Mesenteric fat pad (tissue), 1 donor: ENCODE data around the gene TEX48. TPM values are rescaled to one million over a fixed set of nuclear protein-coding genes. Genes with fewer than 3 reads are reported as not detected.

Source experiments
- DNase-seq: peaks from one replicate; pipeline ENCODE4 v3.0.0-alpha.2; 2020; ENCODE audit warnings: low spot score
- total RNA-seq: library from RNA; stranded (reverse); fragmentation: NEBNext Ultra II Directional; extraction: Animal tissue kit (Norgen Biotek cat#: 25700); gene quantifications from one replicate; pipeline ENCODE4 v1.2.1, GENCODE V29; 2021
- donor health status: DM: yes; HTN: yes; CAD: no.

TEX48 gene
- total RNA-seq, 1 donor from 2014 or later, result not detected

DNA sequence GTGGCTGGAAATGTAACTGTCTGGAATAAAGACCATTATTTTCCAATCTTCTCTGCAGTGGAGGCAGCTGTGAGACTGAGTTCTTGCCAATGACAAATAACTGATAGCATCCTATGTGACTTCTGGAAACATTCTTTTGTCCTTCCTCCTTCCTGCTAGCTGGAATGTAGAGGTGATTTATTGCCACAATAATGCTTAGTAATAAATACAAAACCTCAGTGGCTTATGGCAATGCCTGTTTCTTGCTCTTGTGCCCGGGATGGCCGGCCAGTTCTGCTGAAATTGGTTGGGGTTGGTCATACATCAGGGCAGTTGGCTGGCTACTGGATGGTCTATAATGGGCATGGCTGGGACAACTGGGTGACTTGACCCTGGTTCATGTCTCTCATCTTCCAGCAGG is 12.2 kb upstream of the TEX48 start:
- no peak for DNase-seq

DNA sequence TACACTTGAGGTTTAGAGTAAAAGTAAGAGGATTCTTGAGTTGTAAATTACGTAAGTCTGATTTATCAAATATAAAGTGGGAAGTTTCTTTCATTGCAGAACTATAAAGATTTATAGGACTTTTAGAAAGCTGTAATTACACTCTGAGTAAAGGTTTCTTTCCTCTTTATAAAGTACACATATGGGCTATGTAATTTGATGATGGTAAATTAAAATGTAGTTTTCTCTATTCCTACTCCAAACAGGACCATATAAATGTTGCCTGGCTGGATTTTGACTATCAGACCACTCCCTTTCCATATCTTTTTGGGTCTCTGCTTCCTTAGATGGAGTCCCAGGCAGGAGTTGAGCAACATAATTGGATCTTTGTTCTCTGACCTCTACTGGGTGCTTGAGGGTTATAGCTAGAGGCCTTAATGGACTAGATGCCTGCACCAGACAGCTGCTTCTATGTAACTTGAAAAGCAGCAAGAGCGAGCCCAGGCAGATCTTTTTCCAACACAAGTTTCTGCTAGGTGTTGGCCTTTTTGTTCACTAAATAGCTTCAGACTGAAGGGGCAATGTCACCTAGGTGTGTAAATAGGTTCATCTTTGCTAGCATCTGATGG is 11.4 kb upstream of the TEX48 start:
- DNase-seq, result no peak

DNA sequence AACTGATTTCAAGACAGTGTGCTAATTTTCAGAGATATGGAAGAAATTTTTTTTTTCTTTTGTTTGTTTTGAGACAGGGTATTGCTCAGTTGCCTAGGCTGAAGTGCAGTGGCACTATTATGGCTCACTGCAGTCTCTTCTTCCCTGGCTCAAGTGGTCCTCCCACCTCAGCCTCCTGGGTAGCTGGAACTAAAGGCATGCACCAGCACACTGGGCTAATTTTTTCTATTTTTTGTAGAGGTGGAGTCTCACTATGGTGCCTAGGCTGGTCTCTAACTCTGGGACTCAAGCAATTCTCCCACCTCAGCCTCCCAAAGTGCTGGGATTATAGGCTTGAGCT is 9.9 kb upstream of the TEX48 start:
- DNase-seq, result no peak

DNA sequence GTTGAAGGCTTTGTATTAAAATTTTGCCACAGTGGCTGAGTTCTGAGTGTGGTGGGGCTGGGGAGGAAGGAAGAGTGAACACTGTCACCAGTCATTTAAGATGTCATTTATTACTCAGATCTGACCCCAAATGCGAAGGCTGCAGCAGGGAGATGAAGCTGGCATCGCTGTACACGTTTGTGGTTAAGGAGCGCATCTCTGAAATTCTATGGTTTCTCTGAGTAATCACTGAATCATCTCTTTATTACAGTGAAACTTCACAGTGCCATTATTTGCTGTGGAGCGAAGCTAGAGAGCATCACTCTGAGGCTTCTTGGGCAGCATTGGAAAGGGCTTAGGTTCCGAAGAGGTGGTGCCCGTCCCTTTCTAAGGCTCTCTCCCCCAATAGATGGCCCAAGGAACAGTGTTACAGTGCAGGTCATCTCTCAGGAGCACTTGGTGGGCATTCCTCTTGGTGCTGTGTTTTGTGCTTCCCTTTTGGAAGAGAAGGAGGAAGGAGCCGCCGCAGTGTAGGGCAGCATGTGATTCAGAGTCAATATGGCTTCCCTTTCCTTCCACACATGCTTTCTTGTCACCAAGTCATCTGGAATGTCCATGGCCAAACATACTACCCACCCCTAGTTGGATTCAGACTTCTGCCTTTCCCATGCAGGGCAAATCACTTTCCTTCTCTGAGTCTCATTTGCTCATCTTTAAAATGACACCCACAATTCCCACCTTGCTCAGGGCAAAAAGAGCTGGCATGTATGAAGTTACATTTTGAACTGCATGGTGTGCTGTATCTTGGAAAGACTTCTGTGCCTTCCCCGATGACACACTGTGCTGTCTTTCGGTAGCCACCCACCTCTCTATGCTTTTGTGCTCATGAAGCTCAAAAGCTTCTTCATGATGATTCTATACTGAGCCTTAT is 9.3 kb upstream of the TEX48 start:
- DNase-seq, result no peak

DNA sequence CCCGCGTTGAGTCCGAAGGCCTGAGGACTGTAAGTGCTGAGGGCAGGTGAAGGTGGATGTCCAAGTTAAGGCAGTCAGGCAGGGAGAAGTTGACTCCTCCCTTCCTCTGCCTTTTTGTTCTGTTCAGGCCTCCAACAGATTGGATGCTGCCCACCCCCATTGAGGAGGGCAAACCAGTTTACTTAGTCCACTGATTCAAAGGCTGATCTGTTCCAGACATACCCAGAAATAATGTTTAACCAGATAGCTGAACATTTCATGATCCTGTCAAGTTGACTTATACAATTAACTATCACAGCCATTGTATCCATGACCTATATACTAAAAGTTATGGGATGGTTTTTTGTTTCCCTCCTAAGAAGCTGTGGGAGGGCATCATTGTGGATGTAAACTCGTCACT is 8.3 kb upstream of the TEX48 start:
- DNase-seq, result no peak

DNA sequence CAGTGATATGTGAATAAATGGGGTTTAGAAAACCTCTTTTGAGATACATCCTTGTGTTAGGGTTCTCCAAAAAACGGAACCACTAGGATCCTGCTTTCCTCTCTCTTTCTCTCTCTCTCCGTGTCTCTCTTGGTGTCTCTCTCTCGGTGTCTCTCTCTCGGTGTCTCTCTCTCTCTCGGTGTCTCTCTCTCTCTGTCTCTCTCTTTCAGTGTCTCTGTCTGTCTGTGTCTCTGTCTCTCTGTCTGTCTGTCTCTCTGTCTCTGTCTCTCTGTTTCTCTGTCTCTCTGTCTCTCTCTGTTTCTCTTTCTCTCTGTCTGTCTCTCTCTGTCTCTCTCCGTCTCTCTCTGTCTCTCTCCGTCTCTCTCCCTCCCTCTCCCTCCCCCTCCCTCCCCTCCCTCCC is 7.8 kb upstream of the TEX48 start:
- no peak for DNase-seq

DNA sequence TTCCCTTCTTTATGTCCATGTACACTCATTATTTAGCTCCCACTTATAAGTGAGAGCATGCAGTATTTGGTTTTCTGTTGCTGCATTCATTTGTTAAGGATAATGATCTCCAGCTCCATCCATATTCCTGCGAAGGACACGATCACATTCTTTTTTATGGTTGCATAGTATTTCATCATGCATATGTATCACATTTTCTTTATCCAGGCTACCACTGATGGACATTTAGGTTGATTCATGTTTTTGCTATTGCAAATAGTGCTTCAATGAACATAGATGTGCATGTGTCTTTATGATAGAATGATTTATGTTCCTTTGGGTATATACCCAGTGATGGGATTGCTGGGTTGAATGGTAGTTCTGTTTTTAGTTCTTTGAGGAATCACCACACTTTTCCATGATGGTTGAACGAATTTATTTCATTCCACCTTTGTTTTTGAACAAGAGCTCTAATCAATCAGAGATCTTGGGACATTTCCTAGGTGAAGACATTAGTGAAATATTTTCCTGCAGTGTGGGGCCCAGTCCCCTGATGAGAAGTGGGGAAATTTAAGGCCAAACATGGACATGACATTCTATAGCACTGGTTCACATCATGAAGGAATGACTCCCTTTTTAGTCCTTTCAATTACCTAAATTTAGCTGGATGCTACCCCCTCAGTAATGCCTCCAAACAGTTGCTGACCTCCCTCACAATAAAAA is 7.1 kb upstream of the TEX48 start:
- DNase-seq, result no peak

DNA sequence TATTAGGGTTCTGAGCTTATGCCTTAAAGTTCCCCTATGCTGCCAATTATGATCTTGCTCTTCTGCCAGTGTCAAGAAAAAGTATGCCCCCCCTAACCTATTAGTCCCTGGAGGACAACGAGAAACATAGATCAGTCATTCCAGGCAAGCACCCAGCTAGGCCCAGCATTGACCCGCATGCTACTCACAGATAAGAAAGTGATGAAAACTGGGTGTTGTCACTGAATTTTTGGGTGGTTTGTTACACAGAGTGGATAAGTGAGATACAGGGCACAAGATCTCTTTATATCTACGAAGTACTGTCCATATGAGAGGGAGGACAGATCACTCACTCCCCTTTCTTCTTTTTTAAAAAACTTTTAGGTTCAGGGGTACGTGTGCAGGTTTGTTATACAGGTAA is 6.4 kb upstream of the TEX48 start:
- no peak for DNase-seq

DNA sequence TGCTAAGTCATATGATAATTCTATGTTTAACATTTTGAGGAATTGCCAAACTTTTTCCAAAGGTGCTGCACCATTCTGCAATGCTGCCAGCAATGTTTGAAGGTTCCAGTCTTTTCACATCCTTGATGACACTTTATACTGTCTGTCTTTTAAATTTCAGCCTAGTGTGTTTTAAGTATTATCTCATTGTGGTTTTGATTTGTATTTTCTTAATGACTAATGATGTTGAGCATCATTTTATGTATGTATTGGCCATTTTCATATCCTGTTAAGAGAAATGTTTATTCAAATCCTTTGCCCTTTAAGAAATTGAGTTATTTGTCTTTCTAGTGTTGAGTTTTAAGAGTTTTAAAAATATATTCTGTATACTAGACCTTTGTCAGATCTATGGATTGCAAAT is 5.0 kb upstream of the TEX48 start:
- no peak for DNase-seq

DNA sequence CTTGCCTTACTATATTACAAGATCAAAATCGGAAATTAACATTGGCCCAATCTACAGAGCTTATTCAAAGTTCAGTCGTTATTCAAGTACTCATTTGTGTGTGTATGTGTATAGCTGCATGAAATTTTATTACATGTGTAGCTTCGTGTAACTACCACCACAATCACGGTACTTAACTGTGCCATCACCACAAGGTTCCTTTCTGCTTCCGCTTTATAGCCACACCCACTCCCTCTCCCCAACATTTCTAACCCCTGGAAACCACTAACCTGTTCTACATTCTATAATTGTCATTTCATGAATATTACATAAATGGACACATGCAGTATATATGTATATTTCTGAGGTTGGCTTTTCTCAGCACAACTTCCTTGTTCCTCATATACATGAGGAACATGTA is 4.0 kb upstream of the TEX48 start:
- DNase-seq, result no peak

DNA sequence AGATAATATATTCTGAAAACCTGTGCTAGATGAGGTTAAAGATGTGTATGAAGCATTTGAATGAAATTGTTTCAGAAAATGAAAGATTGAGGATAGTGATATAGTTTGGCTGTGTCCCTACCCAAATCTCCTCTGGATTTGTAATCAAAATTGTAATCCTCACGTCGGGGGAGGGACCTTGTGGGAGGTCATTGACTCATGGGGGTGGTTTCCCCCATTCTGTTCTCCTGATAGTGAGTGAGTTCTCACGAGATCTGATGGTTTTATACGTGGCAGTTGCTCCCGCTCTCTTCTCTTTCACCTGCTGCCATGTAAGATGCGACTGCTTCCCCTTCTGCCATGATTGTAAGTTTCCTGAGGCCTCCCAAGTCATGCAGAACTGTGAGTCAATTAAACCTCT is 2.0 kb upstream of the TEX48 start:
- DNase-seq, result no peak

DNA sequence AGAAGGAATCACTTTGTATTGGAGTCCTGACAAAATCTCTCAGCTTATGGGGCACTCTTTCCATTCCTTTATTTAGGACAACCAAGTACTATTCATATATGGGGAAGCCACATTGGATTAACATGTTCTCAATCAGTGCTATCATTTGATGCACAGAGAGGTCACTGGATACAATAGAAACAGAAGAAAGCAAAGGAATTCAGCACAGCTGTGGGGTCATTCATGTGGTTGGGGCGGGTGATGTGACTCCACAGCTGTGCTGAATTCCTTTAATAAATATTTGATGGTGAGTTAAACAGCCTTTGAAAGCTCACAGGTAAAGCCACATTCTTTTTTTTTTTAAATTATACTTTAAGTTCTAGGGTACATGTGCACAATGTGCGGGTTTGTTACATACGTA is 854 bp upstream of the TEX48 start:
- DNase-seq, result no peak

DNA sequence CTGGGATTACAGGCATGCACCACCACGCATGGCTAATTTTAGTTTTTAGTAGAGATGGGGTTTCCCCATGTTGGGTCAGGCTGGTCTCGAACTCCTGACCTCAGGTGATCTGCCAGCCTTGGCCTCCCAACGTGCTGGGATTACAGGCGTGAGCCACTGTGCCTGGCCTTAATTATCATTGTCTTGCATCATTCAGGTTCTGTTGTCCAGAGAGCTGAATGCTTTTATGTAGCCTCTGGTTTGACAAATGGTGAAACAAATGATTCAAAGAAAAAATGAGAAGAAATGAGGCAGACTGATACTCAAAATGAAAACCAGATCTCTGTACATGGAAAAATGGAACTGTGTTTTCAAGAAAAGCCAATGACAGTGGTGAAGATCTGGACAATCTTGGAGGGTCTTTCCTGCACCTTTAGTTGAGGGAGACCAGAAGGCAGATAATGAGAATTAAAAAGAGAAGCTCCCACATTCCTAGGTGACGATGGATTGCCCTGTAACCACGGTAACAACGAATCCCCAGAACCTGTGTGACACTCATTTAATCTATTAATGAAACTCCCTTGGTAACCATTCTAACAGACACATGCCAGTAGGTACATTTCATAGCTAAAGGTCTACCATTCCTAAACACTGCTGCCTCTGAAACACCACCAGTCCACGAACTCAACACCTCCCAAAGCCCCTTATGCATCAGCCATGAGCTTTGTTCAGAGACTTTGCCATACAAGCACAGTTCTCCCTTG is 1.6 kb downstream of the TEX48 start:
- DNase-seq, result no peak

DNA sequence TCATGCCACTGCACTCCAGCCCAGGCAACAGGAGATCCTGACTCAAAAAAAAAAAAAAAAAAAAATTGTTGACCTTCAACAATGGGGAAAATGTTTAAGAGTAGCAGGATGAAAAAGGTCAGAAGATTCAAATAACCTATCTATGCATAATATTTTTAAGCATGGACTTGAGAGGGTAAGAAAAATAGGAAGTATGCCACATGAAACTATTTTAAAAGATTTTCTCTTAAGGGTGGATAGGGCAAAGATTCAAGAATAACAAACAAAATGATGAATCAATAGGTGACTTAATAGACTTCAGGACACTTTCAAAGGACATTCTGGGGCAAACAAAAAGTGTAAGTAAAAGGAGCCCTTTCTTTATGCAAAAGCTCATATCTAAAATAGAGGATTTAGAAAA is 3.2 kb downstream of the TEX48 start:
- no peak for DNase-seq

DNA sequence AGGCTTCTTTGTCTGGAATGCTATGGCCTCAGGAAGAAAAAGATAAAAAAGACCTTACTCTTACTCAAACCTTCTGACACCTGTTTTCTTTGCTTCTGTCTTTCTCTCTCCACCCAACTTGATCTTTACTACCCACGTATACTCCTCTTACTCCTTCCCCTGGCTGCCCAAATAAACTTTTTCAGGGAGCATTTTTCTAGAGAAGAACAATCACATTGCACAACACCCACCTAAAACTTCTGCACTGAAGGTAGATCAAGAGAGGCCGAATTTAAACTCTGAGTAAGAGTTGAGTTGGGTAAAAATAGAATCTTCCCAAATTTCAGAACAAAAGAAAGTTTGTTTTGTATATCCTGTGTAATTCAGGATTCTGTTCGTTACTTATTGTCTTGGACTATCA is 3.9 kb downstream of the TEX48 start:
- no peak for DNase-seq

DNA sequence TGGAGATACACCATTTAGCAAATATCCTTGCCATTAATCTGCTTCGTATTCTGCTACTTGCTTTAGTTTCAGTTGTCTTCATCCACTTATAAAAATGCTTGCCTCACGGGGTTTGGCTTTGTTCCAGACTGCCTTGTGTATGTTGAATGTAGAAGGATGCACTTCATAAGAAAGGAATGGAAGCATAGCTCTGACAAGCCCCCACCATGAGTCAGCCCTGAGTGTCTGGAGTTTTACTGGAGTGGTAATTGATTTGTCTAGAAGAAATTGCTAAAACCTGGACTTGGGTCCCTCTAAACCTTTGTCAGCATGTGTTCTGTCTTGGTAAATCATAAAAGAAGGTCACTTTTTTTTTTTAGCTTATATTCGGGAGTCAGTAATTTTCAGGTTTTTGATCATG is 4.6 kb downstream of the TEX48 start:
- no peak for DNase-seq

DNA sequence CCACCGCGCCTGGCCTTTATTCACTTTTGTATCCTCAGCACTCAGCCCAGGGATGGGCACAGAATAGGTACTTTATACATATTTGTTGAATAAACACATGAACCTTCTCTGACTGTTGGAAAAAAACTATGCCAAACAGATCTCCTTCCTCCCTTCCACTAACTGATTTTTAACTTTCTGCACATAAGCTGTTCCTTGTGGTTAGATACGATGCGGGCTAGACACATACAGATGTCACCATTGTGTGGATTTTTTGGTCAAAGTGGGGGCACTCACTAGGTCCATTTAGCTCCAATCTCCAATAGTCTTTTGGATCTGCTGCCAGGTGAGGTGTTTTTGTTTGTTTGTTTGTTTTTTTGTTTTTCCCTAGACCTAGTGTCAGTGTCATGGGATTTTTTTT is 5.1 kb downstream of the TEX48 start:
- no peak for DNase-seq

DNA sequence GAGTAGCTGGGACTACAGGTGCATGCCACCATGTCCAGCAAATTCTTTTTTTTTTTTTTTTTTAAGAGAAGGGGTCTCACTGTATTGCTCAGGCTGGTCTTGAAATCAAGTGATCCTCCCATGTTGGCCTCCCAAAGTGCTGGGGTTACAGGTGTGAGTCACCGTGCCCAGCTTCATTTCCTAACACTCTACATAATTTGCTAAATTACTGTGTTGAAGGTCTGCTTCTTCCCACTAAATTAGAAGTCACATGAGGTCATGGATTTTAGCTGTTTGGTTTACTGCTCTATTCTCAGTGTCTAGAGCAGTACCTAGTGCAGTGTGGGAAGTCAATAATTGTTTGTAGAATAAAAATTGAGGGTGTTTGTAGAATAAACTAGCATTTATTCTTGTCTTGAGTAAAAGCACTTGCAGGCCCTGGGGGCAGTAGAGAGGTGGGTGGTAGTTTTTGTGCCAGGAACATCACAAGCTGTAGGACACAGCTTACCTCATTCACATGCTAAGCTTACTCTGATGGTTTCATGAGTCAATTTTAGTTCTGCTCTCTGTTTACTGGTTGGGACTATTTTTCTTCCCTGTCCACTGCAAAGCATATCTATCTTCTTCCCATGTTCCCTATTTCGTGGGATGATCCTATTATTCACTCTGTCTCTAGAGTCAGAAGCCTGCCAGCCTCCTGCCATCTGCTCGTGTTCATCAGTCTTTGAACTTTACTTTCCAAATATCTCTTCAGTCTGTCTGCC is 7.0 kb downstream of the TEX48 start:
- no peak for DNase-seq

DNA sequence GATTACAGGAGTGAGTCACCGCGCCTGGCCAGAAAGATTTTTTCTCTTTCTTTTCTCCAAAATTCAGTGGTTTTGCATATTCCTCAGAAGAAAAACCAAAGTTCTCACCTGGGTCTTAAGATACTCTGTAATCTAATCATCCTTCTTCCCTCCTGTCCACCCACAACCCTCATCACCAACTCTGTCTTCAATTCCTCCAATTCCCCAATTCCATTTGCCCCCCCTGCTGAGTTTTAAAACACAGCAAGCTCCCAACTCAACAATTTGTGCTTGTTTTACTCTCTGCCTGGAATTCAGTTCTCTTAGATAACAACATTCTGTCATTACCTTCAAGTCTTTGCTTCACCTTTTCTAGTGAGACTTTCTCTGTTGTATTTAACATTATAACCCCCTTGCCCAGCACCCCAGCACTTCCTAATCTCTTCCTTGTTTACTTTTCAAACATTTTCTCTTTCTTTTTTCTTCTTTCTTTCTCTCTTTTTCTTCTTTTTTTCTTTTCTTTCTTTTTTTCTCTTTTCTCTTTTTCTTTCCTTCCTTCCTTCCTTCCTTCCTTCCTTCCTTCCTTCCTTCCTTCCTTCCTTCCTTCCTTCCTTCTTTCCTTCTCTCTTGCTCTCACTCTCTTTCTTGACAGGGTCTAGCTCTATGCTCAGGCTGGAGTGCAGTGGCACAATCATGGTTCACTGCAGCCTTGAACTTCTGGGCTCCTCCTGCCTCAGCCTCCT is 7.8 kb downstream of the TEX48 start:
- DNase-seq, result no peak

DNA sequence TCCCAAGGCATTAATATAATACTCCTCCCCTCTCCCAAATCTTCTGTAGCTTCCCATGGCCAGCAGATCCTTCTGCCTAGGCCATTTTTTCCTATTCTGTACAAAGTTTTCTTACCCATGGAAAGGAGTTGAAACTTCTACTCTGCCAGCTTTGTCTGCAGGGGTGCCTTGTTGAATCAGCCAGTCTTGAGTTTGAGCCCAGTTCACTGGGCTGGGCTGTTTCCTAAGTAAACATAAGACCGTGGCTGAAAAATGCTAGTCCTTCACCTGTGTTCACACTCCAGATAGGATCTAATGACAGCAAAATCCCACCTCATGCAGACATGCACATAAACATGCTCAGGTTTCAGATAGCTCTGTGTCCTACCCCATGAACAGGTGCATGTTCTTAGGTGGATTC is 10.4 kb downstream of the TEX48 start:
- DNase-seq, result no peak
